Activated B cell treated with CpG ODN at 0.5 μM for 24 hours (primary cell): ENCODE results near the gene POLE3. TPM values are rescaled to one million over a fixed set of nuclear protein-coding genes. Genes with fewer than 3 reads are reported as not detected.
"Not testable (repeated sequence)": the region's sequence is repeated elsewhere in the genome, so short reads cannot be mapped to it uniquely, and the experiment has no call there.

Source experiments
- ATAC-seq: fragments of 200-7000 bp; cut with Tn5 transposase; one replicate; pipeline ENCODE4 v1.10.0; 2021; ENCODE audit warnings: low read depth, mild to moderate bottlenecking, moderate library complexity
- CTCF ChIA-PET: fragments of 350-600 bp; sonication (Branson Sonifier 250); formaldehyde crosslinking; loops from one replicate; lab custom pipeline; 2021; ENCODE audit warnings: antibody characterized with exemption; lab: Charles Lee
- POLR2A ChIA-PET: fragments of 350-600 bp; sonication (Branson Sonifier 250); formaldehyde crosslinking; loops from one replicate; lab custom pipeline; 2021; ENCODE audit warnings: antibody characterized with exemption; lab: Charles Lee
- DNase-seq: peaks from one replicate; pipeline ENCODE4 v3.0.0; 2022
- H3K27ac Mint-ChIP-seq: one replicate; pipeline ENCODE4 v1.8.0; 2020; ENCODE audit warnings: mixed read lengths
- H3K27me3 Mint-ChIP-seq: one replicate; pipeline ENCODE4 v1.8.0; 2021; ENCODE audit warnings: mixed read lengths
- H3K36me3 Mint-ChIP-seq: one replicate; pipeline ENCODE4 v1.8.0; 2021; ENCODE audit warnings: low read depth, mixed read lengths
- H3K4me1 Mint-ChIP-seq: one replicate; pipeline ENCODE4 v1.8.0; 2021; ENCODE audit warnings: mixed read lengths
- H3K4me3 Mint-ChIP-seq: one replicate; pipeline ENCODE4 v1.8.0; 2020; ENCODE audit warnings: mild to moderate bottlenecking, mixed read lengths
- H3K9me3 Mint-ChIP-seq: one replicate; pipeline ENCODE4 v1.8.0; 2020; ENCODE audit warnings: mixed read lengths
- intact Hi-C: fragments of 100-400 bp; cut with micrococcal nuclease; formaldehyde crosslinking; loops from one replicate; pipeline ENCODE4 v1.15.1; 2024
- total RNA-seq: library from RNA; stranded (reverse); gene quantifications from 2 replicates; pipeline ENCODE4 v1.2.3, GENCODE V29; 2022
- TF ChIP-seq, protein P1 (sequence below): fragments of 200-600 bp; IDR thresholded peaks from one replicate; pipeline ENCODE4 v1.8.0; 2022; ENCODE audit warnings: antibody characterized with exemption, mild to moderate bottlenecking

Gene POLE3
- total RNA-seq, 1 donor from 2014 or later = 48.0 TPM

DNA sequence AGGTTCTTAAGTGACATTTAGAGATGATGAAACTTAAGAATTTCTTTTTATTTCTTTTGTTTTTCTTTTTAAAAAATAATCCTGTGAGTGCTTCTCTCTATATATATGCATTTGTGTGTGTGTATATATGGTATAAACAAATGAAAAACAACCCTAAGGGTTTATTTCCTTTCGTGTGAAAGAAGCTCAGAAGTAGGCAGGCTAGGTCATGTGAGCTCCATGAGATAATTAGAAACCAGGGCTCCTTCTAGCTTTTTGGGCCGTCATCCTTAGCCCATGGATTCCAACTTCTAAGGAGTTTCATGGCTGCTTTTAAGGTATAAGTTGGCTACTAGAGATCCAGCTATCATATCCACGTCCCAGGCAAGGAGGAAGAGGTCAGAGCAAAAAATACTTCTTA lies 11.3 kb upstream of the POLE3 start:
- TF ChIP-seq, protein P1, sequence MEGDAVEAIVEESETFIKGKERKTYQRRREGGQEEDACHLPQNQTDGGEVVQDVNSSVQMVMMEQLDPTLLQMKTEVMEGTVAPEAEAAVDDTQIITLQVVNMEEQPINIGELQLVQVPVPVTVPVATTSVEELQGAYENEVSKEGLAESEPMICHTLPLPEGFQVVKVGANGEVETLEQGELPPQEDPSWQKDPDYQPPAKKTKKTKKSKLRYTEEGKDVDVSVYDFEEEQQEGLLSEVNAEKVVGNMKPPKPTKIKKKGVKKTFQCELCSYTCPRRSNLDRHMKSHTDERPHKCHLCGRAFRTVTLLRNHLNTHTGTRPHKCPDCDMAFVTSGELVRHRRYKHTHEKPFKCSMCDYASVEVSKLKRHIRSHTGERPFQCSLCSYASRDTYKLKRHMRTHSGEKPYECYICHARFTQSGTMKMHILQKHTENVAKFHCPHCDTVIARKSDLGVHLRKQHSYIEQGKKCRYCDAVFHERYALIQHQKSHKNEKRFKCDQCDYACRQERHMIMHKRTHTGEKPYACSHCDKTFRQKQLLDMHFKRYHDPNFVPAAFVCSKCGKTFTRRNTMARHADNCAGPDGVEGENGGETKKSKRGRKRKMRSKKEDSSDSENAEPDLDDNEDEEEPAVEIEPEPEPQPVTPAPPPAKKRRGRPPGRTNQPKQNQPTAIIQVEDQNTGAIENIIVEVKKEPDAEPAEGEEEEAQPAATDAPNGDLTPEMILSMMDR = no peak
- DNase-seq (no peak), ATAC-seq (no peak)
- ChIA-PET CTCF (no interaction called here), POLR2A (interaction anchor here (1.0 kb wide), 1 partner anchor 147 kb away, joined by 3 read pairs; the partner anchor contains the start of genes CDC26 and PRPF4)
- intact Hi-C loops = no loop called here
- Mint-ChIP-seq H3K36me3 (no peaks in the 10 kb centered on the region), H3K27me3 (peaks cover 14% of the 10 kb centered on the region), H3K4me3 (no peak overlapping the region), H3K27ac (no peak overlapping the region), H3K4me1 (no peaks in the 10 kb centered on the region), H3K9me3 (no peaks in the 10 kb centered on the region)

DNA sequence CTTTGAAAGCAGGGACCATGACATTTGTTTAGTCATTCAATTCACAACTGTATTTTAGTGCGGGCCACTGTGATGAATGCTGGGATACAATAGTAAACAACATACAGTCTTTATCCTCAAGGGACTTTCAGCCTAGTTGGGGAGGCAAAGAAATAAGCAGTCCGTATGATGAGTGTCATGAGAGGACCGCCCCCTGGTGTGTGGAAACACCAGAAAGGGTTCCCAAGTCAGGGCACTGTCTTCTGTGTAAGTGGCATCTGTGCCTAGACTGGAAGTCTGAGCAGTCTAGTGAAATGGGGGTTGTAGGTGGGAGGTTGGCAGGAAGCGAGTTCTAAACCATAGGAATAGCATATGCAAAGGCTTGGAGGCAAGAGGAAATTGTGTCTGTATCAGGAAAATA lies 6.9 kb upstream of the POLE3 start:
- POLR2A ChIA-PET = no interaction called here
- Mint-ChIP-seq H3K27me3 (no peaks in the 10 kb centered on the region), H3K4me1 (no peaks in the 10 kb centered on the region), H3K9me3 (no peaks in the 10 kb centered on the region), H3K36me3 (no peaks in the 10 kb centered on the region), H3K4me3 (no peak overlapping the region), H3K27ac (no peak overlapping the region)
- DNase-seq = no peak
- TF ChIP-seq, protein P1 = no peak
- intact Hi-C loops = loop anchor here (2.0 to 10.0 kb wide), 3 partner anchors 17 to 1523 kb away; partner anchors contain the start of genes ALAD and UGCG
- no peak for ATAC-seq
- CTCF ChIA-PET = no interaction called here

- ChIA-PET POLR2A (interaction anchor here (1.1 to 2.0 kb wide), 4 partner anchors 16 to 166 kb away, joined by 3 to 6 read pairs (median 5); partner anchors contain the start of genes ALAD and HDHD3), CTCF (interaction anchor here (0.8 to 1.8 kb wide), 4 partner anchors 30 to 175 kb away, joined by 3 to 5 read pairs (median 4); partner anchors contain the start of genes CDC26 and PRPF4)
- Mint-ChIP-seq H3K27ac (no peak overlapping the region), H3K4me3 (no peak overlapping the region), H3K9me3 (no peaks in the 10 kb centered on the region), H3K4me1 (peaks cover 4% of the 10 kb centered on the region), H3K27me3 (no peaks in the 10 kb centered on the region), H3K36me3 (no peaks in the 10 kb centered on the region)
- DNase-seq = no peak
- ATAC-seq = peak; percentile 99
- TF ChIP-seq, protein P1 = no peak
- intact Hi-C loops = loop anchor here (1.0 to 10.0 kb wide), 4 partner anchors 15 to 1521 kb away; partner anchors contain the start of genes ALAD and UGCG
These were observed 5.8 kb upstream of the POLE3 start for GRCh38 chr9:113416149-113416721.

- H3K9me3 Mint-ChIP-seq = no peaks in the 10 kb centered on the region
- POLR2A ChIA-PET = interaction anchor here (0.6 to 3.2 kb wide), 24 partner anchors 9 to 1779 kb away, joined by 3 to 83 read pairs (median 4); partner anchors contain the start of genes ALAD, BSPRY, CDC26 and DNAJC25
- TF ChIP-seq, protein P1 = no peak
- CTCF ChIA-PET = interaction anchor here (0.8 to 2.0 kb wide), 7 partner anchors 9 to 248 kb away, joined by 3 to 16 read pairs (median 3); partner anchors contain the start of gene ALAD
- DNase-seq (no peak), ATAC-seq (no peak)
- peak overlapping the region; percentile 99 for H3K27ac Mint-ChIP-seq
- peak overlapping the region; percentile 98 for H3K4me3 Mint-ChIP-seq
- intact Hi-C loops = loop anchor here (1.0 to 10.0 kb wide), 11 partner anchors 9 to 1927 kb away; partner anchors contain the start of genes ALAD, CDC26, FKBP15 and HDHD3
- no peaks in the 10 kb centered on the region for H3K27me3 Mint-ChIP-seq
- peaks cover 31% of the 10 kb centered on the region for H3K4me1 Mint-ChIP-seq
- peaks cover 40% of the 10 kb centered on the region for H3K36me3 Mint-ChIP-seq
These were observed 630 bp downstream of the POLE3 start for GRCh38 chr9:113409883-113410206.

DNA sequence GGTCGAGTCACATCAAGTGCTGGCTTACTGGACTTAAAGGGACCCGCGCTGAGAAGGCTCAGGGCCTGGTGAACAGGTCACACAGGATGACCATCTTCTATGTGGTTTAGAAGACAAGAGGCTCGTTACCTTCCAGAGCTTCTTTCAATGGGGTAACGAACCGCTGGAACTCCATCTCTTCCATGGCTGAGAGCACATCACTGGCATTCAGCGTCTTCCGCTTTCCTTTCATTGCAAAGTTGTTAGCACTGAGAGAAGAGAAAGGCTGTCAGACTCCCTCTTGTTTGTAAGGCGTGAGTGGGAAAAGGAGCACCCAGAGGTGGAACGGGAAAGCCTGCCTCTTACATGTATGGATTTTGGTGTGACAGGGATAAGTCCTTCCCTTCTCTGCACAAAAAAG lies 994 bp downstream of the POLE3 start:
- ChIA-PET POLR2A (interaction anchor here (0.8 to 3.2 kb wide), 15 partner anchors 9 to 1778 kb away, joined by 3 to 83 read pairs (median 4); partner anchors contain the start of genes ALAD, CDC26, DNAJC25 and FKBP15), CTCF (interaction anchor here (0.6 to 2.0 kb wide), 7 partner anchors 8 to 249 kb away, joined by 3 to 16 read pairs (median 4); partner anchors contain the start of gene ALAD)
- peaks cover 31% of the 10 kb centered on the region for H3K4me1 Mint-ChIP-seq
- H3K4me3 Mint-ChIP-seq = peak overlapping the region; percentile 98
- no peaks in the 10 kb centered on the region for H3K27me3 Mint-ChIP-seq
- intact Hi-C loops = loop anchor here (10.0 kb wide), 1 partner anchor 255 kb away; the partner anchor contains the start of gene SLC31A2
- no peaks in the 10 kb centered on the region for H3K9me3 Mint-ChIP-seq
- peaks cover 40% of the 10 kb centered on the region for H3K36me3 Mint-ChIP-seq
- TF ChIP-seq, protein P1 = no peak
- H3K27ac Mint-ChIP-seq = peak overlapping the region; percentile 99
- ATAC-seq = no peak
- no peak for DNase-seq

- not testable (repeated sequence) for ATAC-seq, H3K9me3 Mint-ChIP-seq, H3K27me3 Mint-ChIP-seq, DNase-seq
- Mint-ChIP-seq H3K27ac (peak overlapping the region; percentile 68), H3K4me1 (peaks cover 31% of the 10 kb centered on the region), H3K36me3 (peaks cover 40% of the 10 kb centered on the region), H3K4me3 (peak overlapping the region; percentile 65)
- CTCF ChIA-PET = interaction anchor here (0.9 to 2.8 kb wide), 7 partner anchors 14 to 251 kb away, joined by 3 to 15 read pairs (median 5); partner anchors contain the start of genes CDC26 and PRPF4
- POLR2A ChIA-PET = interaction anchor here (1.0 kb wide), 1 partner anchor 175 kb away, joined by 3 read pairs; no protein-coding TSS in a partner anchor
- intact Hi-C loops = loop anchor here (1.0 to 10.0 kb wide), 3 partner anchors 98 to 252 kb away; partner anchors contain the start of gene SLC31A2
These were observed 3.5 kb downstream of the POLE3 start for GRCh38 chr9:113406873-113407511.

DNA sequence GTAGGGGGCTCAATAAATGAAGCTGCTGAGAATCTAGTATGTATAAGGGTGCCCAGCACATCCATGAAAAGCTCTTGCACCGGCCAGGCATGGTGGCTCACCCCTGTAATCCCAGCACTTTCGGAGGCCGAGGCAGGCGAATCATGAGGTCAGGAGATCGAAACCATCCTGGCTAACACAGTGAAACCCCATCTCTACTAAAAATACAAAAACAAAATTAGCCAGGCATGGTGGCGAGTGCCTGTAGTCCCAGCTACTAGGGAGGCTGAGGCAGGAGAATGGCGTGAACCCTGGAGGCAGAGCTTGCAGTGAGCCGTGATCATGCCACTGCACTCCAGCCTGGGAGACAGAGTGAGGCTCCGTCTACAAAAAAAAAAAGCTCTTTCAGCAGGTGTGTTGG lies 4.1 kb downstream of the POLE3 start:
- ATAC-seq, H3K9me3 Mint-ChIP-seq, H3K27me3 Mint-ChIP-seq, DNase-seq, POLR2A ChIA-PET, H3K4me3 Mint-ChIP-seq: not testable (repeated sequence)
- CTCF ChIA-PET = interaction anchor here (0.9 to 2.8 kb wide), 6 partner anchors 13 to 252 kb away, joined by 3 to 15 read pairs (median 5); partner anchors contain the start of genes CDC26 and PRPF4
- intact Hi-C loops = loop anchor here (10.0 kb wide), 1 partner anchor 252 kb away; the partner anchor contains the start of gene SLC31A2
- peak overlapping the region; percentile 68 for H3K27ac Mint-ChIP-seq
- H3K36me3 Mint-ChIP-seq = peaks cover 40% of the 10 kb centered on the region
- peaks cover 33% of the 10 kb centered on the region for H3K4me1 Mint-ChIP-seq
